IPS DF 4.7 (cell line): Measurements from ENCODE around the gene VN1R4.
"Not testable (repeated sequence)": the region's sequence is repeated elsewhere in the genome, so short reads cannot be mapped to it uniquely, and the experiment has no call there.

ENCODE experiments used
- DNase-seq: peaks from one replicate; pipeline ENCODE4 v3.0.0-alpha.2; 2013; ENCODE audit warnings: low spot score; ENCODE audit errors: extremely low read depth

The VN1R4 gene

DNA sequence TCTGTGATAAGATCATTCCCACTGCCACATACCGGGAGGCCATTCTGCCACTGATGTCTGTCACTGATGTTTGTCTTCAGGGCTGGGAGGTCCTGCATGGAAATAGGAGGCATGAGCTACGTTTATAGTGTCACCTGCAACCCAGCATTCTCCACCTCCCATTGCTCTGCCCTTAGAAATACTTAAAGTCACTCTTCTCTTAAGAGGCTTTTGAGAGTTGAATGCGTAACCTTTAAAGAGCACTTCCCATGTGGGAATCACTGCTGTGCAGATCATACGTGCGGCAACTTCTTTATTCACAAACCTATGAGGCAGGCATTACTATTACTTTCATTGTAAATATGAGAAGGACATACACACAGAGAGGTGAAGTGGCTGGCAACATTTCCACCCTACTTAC is at the start of gene VN1R4:
Gene VN1R4, minus strand, starts transcription at position 101 of the 400 bp plus-strand sequence. Its CDS starts 58 bp downstream, at position 43.
- DNase-seq, result not testable (repeated sequence)

DNA sequence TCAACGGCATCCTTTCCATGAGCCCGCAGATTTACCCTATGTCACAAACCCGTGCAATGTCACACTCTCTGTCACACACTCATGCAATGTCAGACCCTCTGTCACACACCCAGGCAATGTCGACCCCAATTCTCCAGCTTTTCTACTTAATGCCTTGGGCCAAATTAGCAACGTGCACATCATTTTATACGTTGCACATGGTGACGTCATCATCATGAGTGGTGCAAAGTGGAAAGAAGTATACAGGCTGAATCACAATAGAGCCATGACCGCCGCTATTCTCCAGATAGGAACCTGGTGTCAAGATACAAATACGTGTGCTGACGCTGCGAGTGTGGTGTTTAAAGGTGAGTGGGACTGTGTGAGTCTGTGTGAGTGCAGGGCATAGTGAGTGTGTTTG is 44.4 kb upstream of the VN1R4 start:
- no peak for DNase-seq

- DNase-seq, result no peak
Observed at GRCh38 chr19:53311044-53311443, 43.5 kb upstream of the VN1R4 start.

- peak; percentile 38 for DNase-seq
Observed at GRCh38 chr19:53308339-53308811, 40.9 kb upstream of the VN1R4 start.

GRCh38 chr19:53301341-53301740 is 33.8 kb upstream of the VN1R4 start:
- not testable (repeated sequence) for DNase-seq

- DNase-seq, result no peak
Observed at GRCh38 chr19:53294786-53295441, 27.4 kb upstream of the VN1R4 start.

DNA sequence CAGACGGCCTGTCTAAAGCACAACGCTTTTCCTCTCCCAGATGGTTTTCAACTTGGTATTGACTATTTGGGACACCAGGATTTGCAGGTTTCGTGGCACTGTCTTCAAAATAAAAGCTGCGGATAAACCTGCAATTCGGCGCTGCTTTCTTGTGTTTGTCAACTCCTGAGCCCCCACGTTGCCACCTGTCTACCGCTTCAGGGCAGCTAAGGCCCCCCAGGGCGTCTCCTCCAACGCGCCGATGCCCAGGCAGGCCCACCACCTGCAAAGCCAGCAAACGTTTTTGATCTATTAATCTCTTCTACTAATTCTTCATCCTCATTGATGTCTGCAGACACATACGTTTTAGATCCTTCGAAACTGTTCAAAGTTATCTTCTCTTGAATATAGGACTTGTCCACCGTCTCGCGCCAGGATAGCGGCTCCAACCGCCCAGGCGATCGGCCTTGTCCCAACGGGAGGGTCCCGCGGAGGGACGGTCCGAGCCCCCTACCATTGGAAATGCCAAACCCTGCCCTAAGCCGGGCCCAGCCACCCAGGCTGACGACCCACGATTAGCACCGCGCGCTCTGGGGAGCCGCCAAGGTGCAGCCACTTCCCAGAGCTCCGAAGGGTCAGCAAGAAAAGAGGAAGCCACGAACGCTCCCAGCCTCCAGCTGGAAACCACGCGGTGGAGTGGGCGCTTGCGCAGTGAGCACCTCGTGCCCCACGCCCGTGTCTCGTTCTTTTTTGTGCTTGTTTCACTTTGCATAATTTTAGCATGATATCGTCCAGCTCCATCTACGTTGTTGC is 23.4 kb upstream of the VN1R4 start:
- DNase-seq, result no peak

DNA sequence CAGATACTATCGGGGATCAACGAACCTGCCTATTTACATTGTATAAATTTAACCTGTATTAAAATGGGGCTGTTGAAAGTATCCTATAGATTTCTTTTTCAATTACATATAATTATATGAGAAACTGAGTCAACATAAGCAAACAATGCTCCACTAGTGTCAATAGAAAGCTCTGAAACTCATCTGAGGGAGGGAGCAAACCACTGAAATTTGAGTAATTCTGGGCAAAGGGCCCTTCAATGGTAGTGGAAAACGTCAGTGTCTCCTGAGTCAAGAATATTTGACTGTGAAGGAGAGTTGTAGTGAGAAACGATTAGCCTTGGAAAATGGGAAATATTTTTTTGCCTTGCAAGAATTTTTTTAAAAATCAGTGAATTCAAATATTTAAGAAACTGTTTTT is 17.6 kb upstream of the VN1R4 start:
- DNase-seq, result no peak

- DNase-seq, result not testable (repeated sequence)
Observed at GRCh38 chr19:53281947-53282346, 14.4 kb upstream of the VN1R4 start.

DNA sequence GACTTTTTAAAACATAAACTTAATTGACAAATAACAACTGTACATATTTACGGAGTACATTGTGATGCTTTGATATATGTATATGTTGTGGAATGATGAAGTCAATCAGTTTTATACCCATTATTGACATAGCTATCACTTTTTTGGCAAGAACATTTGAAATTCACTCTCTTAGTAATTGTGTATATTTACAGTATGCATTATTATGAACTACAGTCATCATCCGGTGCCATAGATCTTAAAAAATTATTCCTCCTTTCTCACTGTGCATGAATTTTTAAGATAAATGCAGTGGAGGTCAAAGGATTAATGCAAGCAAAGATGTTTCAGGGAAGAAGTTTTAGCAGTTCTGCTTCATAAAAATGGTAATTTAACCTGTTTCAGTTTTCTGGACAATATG is 8.0 kb upstream of the VN1R4 start:
- DNase-seq, result no peak

DNA sequence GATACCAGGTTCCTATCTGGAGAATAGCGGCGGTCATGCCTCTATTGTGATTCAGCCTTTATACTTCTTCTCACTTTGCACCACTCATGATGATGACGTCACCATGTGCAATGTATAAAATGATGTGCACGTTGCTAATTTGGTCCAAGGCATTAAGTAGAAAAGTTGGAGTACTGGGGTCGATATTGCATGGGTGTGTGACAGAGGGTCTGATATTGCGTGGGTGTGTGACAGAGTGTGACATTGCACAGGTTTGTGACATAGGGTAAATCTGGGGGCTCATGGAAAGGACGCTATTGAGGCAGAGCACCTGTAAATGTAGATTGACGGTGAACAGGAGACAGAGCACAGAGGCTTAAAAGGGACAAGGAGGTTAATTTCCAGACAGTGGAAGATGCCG is 4.5 kb upstream of the VN1R4 start:
- no peak for DNase-seq

DNA sequence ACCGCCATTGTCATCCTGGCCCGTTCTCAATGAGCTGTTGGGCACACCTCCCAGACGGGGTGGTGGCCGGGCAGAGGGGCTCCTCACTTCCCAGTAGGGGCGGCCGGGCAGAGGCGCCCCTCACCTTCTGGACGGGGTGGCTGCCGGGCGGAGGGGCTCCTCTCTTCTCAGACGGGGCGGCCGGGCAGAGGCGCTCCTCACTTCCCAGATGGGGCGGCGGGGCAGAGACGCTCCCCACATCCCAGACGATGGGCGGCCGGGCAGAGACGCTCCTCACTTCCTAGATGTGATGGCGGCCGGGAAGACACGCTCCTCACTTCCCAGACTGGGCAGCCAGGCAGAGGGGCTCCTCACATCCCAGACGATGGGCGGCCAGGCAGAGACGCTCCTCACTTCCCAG is 2.3 kb upstream of the VN1R4 start:
- DNase-seq, result not testable (repeated sequence)

- DNase-seq, result not testable (repeated sequence)
Observed at GRCh38 chr19:53257715-53258342, 9.7 kb downstream of the VN1R4 start, which contains the start of gene VN1R2. VN1R2 (plus strand) TSS chr19:53258292; CDS start chr19:53258376, 84 bp downstream.

- DNase-seq, result no peak
Observed at GRCh38 chr19:53254411-53255341, 12.8 kb downstream of the VN1R4 start, which contains the start of gene ZNF677. ZNF677 (minus strand) TSS chr19:53254873; CDS start chr19:53251550, 3,323 bp downstream.

DNA sequence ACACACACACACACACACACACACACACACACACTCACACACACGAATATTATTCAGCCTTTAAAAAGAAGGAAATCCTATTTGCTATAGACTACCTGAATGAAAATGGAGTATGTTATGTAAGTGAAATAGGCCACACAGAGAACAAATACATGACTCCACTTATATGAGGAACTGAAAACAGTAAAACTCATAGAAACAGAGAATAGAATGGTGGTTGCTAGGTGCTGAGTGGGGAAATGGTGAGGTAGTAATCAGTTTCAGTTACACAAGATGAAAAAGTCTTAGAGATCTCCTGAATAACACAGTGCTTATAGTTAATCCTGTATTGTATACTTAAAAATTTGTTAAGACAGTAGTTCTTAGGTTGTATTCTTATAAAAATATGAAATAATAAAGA is 21.0 kb downstream of the VN1R4 start:
- no peak for DNase-seq

DNA sequence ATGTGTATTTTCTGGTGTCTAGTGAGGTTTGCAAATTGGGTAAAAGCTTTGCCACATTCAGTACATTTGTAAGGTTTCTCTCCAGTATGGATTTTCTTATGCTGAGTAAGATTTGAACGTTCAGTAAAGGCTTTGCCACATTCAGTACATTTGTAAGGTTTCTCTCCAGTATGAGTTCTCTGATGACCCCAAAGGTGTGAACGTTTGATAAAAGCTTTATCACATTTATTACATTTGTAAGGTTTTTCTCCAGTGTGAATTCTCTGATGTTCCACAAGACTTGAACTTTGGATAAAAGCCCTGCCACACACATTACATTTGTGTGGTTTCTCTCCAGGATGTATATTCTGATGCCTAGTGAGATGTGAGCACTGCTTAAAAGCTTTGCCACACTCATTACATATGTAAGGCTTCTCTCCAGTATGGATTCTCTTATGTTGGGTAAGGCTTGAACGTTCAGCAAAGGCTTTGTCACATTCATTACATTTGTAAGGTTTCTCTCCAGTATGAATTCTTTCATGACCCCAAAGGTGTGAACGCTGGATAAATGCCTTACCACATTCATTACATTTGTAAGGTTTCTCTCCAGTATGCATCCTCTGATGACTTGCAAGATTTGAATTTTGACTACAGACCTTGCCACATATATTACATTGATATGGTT is 30.3 kb downstream of the VN1R4 start:
- no peak for DNase-seq

GRCh38 chr19:53224606-53225005 is 42.9 kb downstream of the VN1R4 start:
- no peak for DNase-seq

GRCh38 chr19:53222716-53223115 is 44.8 kb downstream of the VN1R4 start:
- not testable (repeated sequence) for DNase-seq
